T-cell (primary cell): ENCODE measurements around the gene RD3L. TPM values are rescaled to one million over a fixed set of nuclear protein-coding genes. Genes with fewer than 3 reads are reported as not detected.

Source experiments
- total RNA-seq, 35 experiments: library from RNA in 6 of 35; stranded (reverse) in 6 of 35; fragments of 120-200 nt in 1 of 35; gene quantifications; one replicate each; pipeline versions ENCODE4 v1.2.1 to v1.2.4 and lab custom pipeline; 2013 to 2026

Gene RD3L
- total RNA-seq, 5 donors from 2014 or later (not counting 1 experiment from before 2014, with no cell fraction given) = not detected

Other genes starting within 250 kb of the RD3L start
- 10 to 100 TPM in 3 of 5 donors, 1 to 10 TPM in 2; 7.4 to 15.1 (median 12.9) TPM for gene XRCC3, start 227.1 kb downstream of the RD3L start, total RNA-seq
- 10 to 100 TPM in 4 of 5 donors, 1 to 10 TPM in 1; 8.8 to 22.8 (median 22.1) TPM for gene ZFYVE21, start 226.7 kb downstream of the RD3L start, total RNA-seq
- 10 to 100 TPM; 23.8 to 32.4 (median 29.9) TPM for gene PPP1R13B, start 95.0 kb downstream of the RD3L start, total RNA-seq
- 1 to 10 TPM in 1 of 5 donors, under 1 TPM in 4; 0.43 to 1.3 (median 0.56) TPM for gene TDRD9, start 14.1 kb downstream of the RD3L start, total RNA-seq
- gene ASPG, start 143.2 kb upstream of the RD3L start, total RNA-seq = under 1 TPM in 3 of 5 donors, not detected in 2; 0.26 to 0.57 (median 0.38) TPM
- gene KIF26A, start 196.1 kb upstream of the RD3L start, total RNA-seq = 1 to 10 TPM in 1 of 5 donors, under 1 TPM in 4; 0.07 to 1.6 (median 0.44) TPM